Measurements from ENCODE around the gene BAIAP3.

DNA sequence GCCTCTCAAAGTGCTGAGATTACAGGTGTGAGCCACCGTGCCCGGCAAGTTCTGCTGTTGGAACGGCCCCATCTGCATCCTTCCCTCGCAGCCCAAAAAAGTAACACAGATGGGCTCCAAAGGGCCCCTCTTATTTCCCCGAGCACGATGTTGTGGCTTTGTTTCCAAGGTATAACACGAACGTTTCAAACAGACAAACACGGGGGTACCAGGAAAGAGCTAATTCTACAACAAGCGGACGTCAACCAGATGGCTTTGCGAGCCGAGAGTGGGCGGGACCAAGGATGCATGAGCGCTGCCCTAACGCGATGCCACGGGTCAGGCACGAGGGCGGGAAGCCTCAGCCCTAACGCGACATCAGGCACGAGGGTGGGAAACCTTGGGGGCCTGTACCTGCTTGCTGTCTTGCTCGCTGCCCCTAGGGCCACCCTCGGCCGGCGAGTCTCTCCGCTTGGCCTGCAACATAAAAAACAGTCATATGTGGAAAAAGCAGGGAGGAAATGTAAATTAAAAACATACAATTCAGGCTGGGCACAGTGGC is 56.9 kb downstream of the BAIAP3 start:
- TF ChIP-seq, protein P1, sequence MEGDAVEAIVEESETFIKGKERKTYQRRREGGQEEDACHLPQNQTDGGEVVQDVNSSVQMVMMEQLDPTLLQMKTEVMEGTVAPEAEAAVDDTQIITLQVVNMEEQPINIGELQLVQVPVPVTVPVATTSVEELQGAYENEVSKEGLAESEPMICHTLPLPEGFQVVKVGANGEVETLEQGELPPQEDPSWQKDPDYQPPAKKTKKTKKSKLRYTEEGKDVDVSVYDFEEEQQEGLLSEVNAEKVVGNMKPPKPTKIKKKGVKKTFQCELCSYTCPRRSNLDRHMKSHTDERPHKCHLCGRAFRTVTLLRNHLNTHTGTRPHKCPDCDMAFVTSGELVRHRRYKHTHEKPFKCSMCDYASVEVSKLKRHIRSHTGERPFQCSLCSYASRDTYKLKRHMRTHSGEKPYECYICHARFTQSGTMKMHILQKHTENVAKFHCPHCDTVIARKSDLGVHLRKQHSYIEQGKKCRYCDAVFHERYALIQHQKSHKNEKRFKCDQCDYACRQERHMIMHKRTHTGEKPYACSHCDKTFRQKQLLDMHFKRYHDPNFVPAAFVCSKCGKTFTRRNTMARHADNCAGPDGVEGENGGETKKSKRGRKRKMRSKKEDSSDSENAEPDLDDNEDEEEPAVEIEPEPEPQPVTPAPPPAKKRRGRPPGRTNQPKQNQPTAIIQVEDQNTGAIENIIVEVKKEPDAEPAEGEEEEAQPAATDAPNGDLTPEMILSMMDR (IDR thresholded peaks at IDR 0.05 in 2 of 3, conservative IDR thresholded peaks at IDR 0.05 in 1 of 3; ENCODE audit: borderline replicate concordance in 1 of 3, insufficient read depth in 1 of 3, low read depth in 2 of 3, low read length in 2 of 3) = no peak
- TF ChIP-seq EZH2phosphoT487 (IDR thresholded peaks at IDR 0.05; ENCODE audit: borderline replicate concordance) (no peak), POLR2A (IDR thresholded peaks at IDR 0.05; ENCODE audit: borderline replicate concordance, extremely low read depth, insufficient read depth, insufficient read length) (no peak), POLR2AphosphoS5 (IDR thresholded peaks at IDR 0.05; ENCODE audit: low read depth, low read length) (no peak), EZH2 (IDR thresholded peaks at IDR 0.05) (no peak), YY1 (IDR thresholded peaks at IDR 0.05; ENCODE audit: extremely low read depth, insufficient replicate concordance, low read depth, low read length) (no peak), SP1 (IDR thresholded peaks at IDR 0.05; ENCODE audit: low read depth) (no peak), RAD21 (IDR thresholded peaks at IDR 0.05; ENCODE audit: low read depth) (no peak), EGR1 (IDR thresholded peaks at IDR 0.05; ENCODE audit: low read depth) (no peak)
- TF ChIP-seq, protein P2, sequence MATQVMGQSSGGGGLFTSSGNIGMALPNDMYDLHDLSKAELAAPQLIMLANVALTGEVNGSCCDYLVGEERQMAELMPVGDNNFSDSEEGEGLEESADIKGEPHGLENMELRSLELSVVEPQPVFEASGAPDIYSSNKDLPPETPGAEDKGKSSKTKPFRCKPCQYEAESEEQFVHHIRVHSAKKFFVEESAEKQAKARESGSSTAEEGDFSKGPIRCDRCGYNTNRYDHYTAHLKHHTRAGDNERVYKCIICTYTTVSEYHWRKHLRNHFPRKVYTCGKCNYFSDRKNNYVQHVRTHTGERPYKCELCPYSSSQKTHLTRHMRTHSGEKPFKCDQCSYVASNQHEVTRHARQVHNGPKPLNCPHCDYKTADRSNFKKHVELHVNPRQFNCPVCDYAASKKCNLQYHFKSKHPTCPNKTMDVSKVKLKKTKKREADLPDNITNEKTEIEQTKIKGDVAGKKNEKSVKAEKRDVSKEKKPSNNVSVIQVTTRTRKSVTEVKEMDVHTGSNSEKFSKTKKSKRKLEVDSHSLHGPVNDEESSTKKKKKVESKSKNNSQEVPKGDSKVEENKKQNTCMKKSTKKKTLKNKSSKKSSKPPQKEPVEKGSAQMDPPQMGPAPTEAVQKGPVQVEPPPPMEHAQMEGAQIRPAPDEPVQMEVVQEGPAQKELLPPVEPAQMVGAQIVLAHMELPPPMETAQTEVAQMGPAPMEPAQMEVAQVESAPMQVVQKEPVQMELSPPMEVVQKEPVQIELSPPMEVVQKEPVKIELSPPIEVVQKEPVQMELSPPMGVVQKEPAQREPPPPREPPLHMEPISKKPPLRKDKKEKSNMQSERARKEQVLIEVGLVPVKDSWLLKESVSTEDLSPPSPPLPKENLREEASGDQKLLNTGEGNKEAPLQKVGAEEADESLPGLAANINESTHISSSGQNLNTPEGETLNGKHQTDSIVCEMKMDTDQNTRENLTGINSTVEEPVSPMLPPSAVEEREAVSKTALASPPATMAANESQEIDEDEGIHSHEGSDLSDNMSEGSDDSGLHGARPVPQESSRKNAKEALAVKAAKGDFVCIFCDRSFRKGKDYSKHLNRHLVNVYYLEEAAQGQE (IDR thresholded peaks at IDR 0.05; ENCODE audit: low read depth) = no peak
- TF ChIP-seq, protein P3, sequence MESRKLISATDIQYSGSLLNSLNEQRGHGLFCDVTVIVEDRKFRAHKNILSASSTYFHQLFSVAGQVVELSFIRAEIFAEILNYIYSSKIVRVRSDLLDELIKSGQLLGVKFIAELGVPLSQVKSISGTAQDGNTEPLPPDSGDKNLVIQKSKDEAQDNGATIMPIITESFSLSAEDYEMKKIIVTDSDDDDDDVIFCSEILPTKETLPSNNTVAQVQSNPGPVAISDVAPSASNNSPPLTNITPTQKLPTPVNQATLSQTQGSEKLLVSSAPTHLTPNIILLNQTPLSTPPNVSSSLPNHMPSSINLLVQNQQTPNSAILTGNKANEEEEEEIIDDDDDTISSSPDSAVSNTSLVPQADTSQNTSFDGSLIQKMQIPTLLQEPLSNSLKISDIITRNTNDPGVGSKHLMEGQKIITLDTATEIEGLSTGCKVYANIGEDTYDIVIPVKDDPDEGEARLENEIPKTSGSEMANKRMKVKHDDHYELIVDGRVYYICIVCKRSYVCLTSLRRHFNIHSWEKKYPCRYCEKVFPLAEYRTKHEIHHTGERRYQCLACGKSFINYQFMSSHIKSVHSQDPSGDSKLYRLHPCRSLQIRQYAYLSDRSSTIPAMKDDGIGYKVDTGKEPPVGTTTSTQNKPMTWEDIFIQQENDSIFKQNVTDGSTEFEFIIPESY (IDR thresholded peaks at IDR 0.05; ENCODE audit: extremely low read depth, insufficient replicate concordance, low read length) = no peak
- TF ChIP-seq, protein P4, sequence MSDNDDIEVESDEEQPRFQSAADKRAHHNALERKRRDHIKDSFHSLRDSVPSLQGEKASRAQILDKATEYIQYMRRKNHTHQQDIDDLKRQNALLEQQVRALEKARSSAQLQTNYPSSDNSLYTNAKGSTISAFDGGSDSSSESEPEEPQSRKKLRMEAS (IDR thresholded peaks at IDR 0.05) = no peak
- TF ChIP-seq, protein P5, sequence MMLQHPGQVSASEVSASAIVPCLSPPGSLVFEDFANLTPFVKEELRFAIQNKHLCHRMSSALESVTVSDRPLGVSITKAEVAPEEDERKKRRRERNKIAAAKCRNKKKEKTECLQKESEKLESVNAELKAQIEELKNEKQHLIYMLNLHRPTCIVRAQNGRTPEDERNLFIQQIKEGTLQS (IDR thresholded peaks at IDR 0.05) = no peak
